ENCODE measurements around the gene CFAP90. TPM values are rescaled to one million over a fixed set of nuclear protein-coding genes. Genes with fewer than 3 reads are reported as not detected.

CFAP90 gene
- total RNA-seq, 2 donors from 2014 or later: 0.80 to 0.88 TPM

DNA sequence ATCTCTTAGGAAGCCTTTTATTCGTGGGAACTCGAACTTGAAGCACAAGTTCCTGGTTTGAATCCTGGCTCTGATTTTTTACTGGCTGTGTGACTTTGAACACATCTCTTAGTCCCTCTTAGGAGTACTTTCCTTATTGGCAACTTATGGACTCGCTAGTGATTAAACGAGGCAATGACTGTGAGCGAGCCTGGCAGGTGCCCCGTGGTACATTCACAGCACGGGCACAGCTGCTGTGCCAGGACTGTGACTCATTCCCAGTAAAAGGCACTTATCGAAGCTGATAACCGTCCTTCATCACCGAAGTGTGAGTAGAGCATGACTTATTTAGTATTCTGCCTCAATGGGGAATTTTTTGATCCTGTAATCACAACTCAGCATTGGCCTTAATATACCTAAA, 22.7 kb downstream of the CFAP90 start:
- 89 to 91% methylated on average over 10 of the region's 10 CpGs for WGBS, 2 experiments (ENCODE audit: insufficient coverage in 1 of 2, insufficient read length in 1 of 2)
- no peak overlapping the region for H3K4me3 ChIP-seq (ENCODE audit: low read length)
- no peaks in the 10 kb centered on the region for H3K9me3 Mint-ChIP-seq
- H3K27ac ChIP-seq (ENCODE audit: low read depth, low read length): no peak overlapping the region
- DNase-seq: no peak
- no peaks in the 10 kb centered on the region for H3K4me1 ChIP-seq (ENCODE audit: control insufficient read depth, insufficient read depth, low read length)
- H3K9ac ChIP-seq (ENCODE audit: extremely low read depth, low read length, poor library complexity, severe bottlenecking): no peak overlapping the region
- peaks cover 3% of the 10 kb centered on the region for H3K27me3 Mint-ChIP-seq (ENCODE audit: insufficient read depth)
- H3K36me3 Mint-ChIP-seq (ENCODE audit: low read depth): peaks cover 4% of the 10 kb centered on the region
- H3K9me3 ChIP-seq (ENCODE audit: control insufficient read depth, low read length): no peaks in the 10 kb centered on the region
- H3K27me3 ChIP-seq (ENCODE audit: control insufficient read depth, insufficient read depth, low read length, poor library complexity, severe bottlenecking): no peaks in the 10 kb centered on the region
- TF ChIP-seq, protein P1, sequence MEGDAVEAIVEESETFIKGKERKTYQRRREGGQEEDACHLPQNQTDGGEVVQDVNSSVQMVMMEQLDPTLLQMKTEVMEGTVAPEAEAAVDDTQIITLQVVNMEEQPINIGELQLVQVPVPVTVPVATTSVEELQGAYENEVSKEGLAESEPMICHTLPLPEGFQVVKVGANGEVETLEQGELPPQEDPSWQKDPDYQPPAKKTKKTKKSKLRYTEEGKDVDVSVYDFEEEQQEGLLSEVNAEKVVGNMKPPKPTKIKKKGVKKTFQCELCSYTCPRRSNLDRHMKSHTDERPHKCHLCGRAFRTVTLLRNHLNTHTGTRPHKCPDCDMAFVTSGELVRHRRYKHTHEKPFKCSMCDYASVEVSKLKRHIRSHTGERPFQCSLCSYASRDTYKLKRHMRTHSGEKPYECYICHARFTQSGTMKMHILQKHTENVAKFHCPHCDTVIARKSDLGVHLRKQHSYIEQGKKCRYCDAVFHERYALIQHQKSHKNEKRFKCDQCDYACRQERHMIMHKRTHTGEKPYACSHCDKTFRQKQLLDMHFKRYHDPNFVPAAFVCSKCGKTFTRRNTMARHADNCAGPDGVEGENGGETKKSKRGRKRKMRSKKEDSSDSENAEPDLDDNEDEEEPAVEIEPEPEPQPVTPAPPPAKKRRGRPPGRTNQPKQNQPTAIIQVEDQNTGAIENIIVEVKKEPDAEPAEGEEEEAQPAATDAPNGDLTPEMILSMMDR (conservative IDR thresholded peaks at IDR 0.05): no peak
- H3K4me3 Mint-ChIP-seq: no peak overlapping the region
- H3K4me1 Mint-ChIP-seq: no peaks in the 10 kb centered on the region
- H3K36me3 ChIP-seq (ENCODE audit: control insufficient read depth, insufficient read depth, low read length): peaks cover 8% of the 10 kb centered on the region
- H3K27ac Mint-ChIP-seq: peak overlapping the region; percentile 61

DNA sequence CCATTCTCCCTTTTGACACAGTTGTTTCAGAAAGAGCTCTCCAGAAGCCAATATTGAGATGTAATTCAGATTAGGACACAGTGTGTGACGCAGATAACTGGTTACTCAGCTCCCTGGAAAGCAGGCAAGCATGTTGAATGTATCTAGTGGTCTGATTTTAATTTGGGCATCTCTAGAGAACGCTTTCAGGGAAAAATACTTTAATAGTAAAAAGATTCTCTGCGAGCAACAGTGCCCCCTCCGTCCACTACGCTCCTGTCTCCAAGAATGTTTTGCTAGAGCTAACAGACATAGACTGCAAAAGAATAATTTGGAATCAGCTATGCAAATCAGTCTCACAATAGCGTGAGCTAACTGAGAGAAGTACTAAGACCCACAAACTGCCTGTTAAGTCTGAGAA, 23.3 kb downstream of the CFAP90 start:
- 92 to 99% methylated on average over 5 to 6 of the region's 6 CpGs for WGBS, 2 experiments (ENCODE audit: insufficient coverage in 1 of 2, insufficient read length in 1 of 2)
- no peak overlapping the region for H3K4me3 Mint-ChIP-seq

DNA sequence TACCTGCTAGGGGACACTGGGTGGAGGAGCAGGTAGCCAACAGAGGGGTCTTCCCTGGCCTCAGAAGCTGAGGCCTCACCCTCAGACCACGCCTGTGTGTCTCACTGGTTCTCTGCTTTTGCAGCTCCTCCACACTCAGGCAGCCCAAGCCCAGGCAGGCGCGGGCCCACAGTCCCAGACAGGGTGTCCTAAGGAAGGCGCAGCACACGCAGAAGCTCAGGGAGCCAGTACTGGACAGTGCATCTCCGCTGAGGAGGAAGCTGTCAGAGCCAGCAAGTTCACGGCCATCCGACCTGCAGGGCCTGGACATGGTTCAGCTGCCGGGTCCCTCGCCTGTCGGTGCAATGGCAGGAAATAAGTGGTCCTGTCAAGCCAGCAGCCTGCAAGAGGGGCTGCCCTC, 25.3 kb downstream of the CFAP90 start:
- Histone ChIP-seq H3K9ac (ENCODE audit: extremely low read depth, low read length, poor library complexity, severe bottlenecking) (no peak overlapping the region), H3K27me3 (ENCODE audit: control insufficient read depth, insufficient read depth, low read length, poor library complexity, severe bottlenecking) (no peaks in the 10 kb centered on the region), H3K4me1 (ENCODE audit: control insufficient read depth, insufficient read depth, low read length) (no peaks in the 10 kb centered on the region), H3K4me3 (ENCODE audit: low read length) (no peak overlapping the region), H3K36me3 (ENCODE audit: control insufficient read depth, insufficient read depth, low read length) (peaks cover 15% of the 10 kb centered on the region), H3K27ac (ENCODE audit: low read depth, low read length) (no peak overlapping the region), H3K9me3 (ENCODE audit: control insufficient read depth, low read length) (no peaks in the 10 kb centered on the region)
- TF ChIP-seq, protein P1 (conservative IDR thresholded peaks at IDR 0.05): no peak
- no peaks in the 10 kb centered on the region for H3K4me1 Mint-ChIP-seq
- no peak for DNase-seq
- no peaks in the 10 kb centered on the region for H3K9me3 Mint-ChIP-seq
- WGBS, 2 experiments (ENCODE audit: insufficient coverage in 1 of 2, insufficient read length in 1 of 2): 96% methylated on average over 9 to 11 of the region's 11 CpGs
- H3K4me3 Mint-ChIP-seq: no peak overlapping the region
- peaks cover 5% of the 10 kb centered on the region for H3K36me3 Mint-ChIP-seq (ENCODE audit: low read depth)
- H3K27ac Mint-ChIP-seq: no peak overlapping the region
- no peaks in the 10 kb centered on the region for H3K27me3 Mint-ChIP-seq (ENCODE audit: insufficient read depth)

More for the DNA sequence above, 23.3 kb downstream of the CFAP90 start:
- TF ChIP-seq, protein P1 (conservative IDR thresholded peaks at IDR 0.05): no peak
- Histone ChIP-seq H3K27me3 (ENCODE audit: control insufficient read depth, insufficient read depth, low read length, poor library complexity, severe bottlenecking) (no peaks in the 10 kb centered on the region), H3K36me3 (ENCODE audit: control insufficient read depth, insufficient read depth, low read length) (peaks cover 8% of the 10 kb centered on the region), H3K9me3 (ENCODE audit: control insufficient read depth, low read length) (no peaks in the 10 kb centered on the region), H3K9ac (ENCODE audit: extremely low read depth, low read length, poor library complexity, severe bottlenecking) (no peak overlapping the region), H3K4me1 (ENCODE audit: control insufficient read depth, insufficient read depth, low read length) (no peaks in the 10 kb centered on the region), H3K4me3 (ENCODE audit: low read length) (no peak overlapping the region), H3K27ac (ENCODE audit: low read depth, low read length) (no peak overlapping the region)
- H3K36me3 Mint-ChIP-seq (ENCODE audit: low read depth): peaks cover 4% of the 10 kb centered on the region
- H3K9me3 Mint-ChIP-seq: no peaks in the 10 kb centered on the region
- DNase-seq: no peak
- peaks cover 3% of the 10 kb centered on the region for H3K27me3 Mint-ChIP-seq (ENCODE audit: insufficient read depth)
- H3K4me1 Mint-ChIP-seq: no peaks in the 10 kb centered on the region
- H3K27ac Mint-ChIP-seq: no peak overlapping the region
